HG03196 (cell line): ENCODE results near the gene PIK3AP1.

ENCODE experiments used
- ATAC-seq: cut with Tn5 transposase; IDR thresholded peaks from one replicate; pipeline ENCODE4 v1.9.1; 2021; ENCODE audit not compliant: unreplicated experiment

PIK3AP1 gene

GRCh38 chr10:96614515-96614914, 105.8 kb downstream of the PIK3AP1 start:
- no peak for ATAC-seq

GRCh38 chr10:96613576-96613975, 106.7 kb downstream of the PIK3AP1 start:
- no peak for ATAC-seq

GRCh38 chr10:96612055-96612830, 108.1 kb downstream of the PIK3AP1 start:
- no peak for ATAC-seq

- ATAC-seq = no peak
Measured at GRCh38 chr10:96610817-96611216, 109.5 kb downstream of the PIK3AP1 start.

GRCh38 chr10:96609510-96609909, 110.8 kb downstream of the PIK3AP1 start:
- no peak for ATAC-seq

GRCh38 chr10:96608805-96609204, 111.5 kb downstream of the PIK3AP1 start:
- ATAC-seq = no peak

- no peak for ATAC-seq
Measured at GRCh38 chr10:96608262-96608661, 112.1 kb downstream of the PIK3AP1 start.

- no peak for ATAC-seq
Measured at GRCh38 chr10:96606946-96607345, 113.4 kb downstream of the PIK3AP1 start.

- no peak for ATAC-seq
Measured at GRCh38 chr10:96606216-96606615, 114.1 kb downstream of the PIK3AP1 start.

GRCh38 chr10:96600337-96600736, 120.0 kb downstream of the PIK3AP1 start:
- no peak for ATAC-seq

- no peak for ATAC-seq
Measured at GRCh38 chr10:96598846-96599245, 121.5 kb downstream of the PIK3AP1 start.

GRCh38 chr10:96596422-96597407, 123.6 kb downstream of the PIK3AP1 start:
- ATAC-seq = no peak

- ATAC-seq = no peak
Measured at GRCh38 chr10:96595741-96596140, 124.6 kb downstream of the PIK3AP1 start.

- no peak for ATAC-seq
Measured at GRCh38 chr10:96591946-96592345, 128.4 kb downstream of the PIK3AP1 start.

- ATAC-seq = no peak
Measured at GRCh38 chr10:96588616-96589419, 131.5 kb downstream of the PIK3AP1 start.

- ATAC-seq = no peak
Measured at GRCh38 chr10:96588060-96588554, 132.2 kb downstream of the PIK3AP1 start.

GRCh38 chr10:96587264-96588059, 132.9 kb downstream of the PIK3AP1 start:
- ATAC-seq = no peak

GRCh38 chr10:96586419-96587263, 133.7 kb downstream of the PIK3AP1 start, which contains the start of gene TM9SF3:
TSS of gene TM9SF3 (minus strand) at chr10:96587012. CDS start at chr10:96586835, 177 bp downstream.
- peak; percentile 70 for ATAC-seq
